Measurements from ENCODE around the gene TFRC. TPM values are rescaled to one million over a fixed set of nuclear protein-coding genes. Genes with fewer than 3 reads are reported as not detected.

TFRC gene
- total RNA-seq, 1 donor from 2014 or later, result 140 TPM

DNA sequence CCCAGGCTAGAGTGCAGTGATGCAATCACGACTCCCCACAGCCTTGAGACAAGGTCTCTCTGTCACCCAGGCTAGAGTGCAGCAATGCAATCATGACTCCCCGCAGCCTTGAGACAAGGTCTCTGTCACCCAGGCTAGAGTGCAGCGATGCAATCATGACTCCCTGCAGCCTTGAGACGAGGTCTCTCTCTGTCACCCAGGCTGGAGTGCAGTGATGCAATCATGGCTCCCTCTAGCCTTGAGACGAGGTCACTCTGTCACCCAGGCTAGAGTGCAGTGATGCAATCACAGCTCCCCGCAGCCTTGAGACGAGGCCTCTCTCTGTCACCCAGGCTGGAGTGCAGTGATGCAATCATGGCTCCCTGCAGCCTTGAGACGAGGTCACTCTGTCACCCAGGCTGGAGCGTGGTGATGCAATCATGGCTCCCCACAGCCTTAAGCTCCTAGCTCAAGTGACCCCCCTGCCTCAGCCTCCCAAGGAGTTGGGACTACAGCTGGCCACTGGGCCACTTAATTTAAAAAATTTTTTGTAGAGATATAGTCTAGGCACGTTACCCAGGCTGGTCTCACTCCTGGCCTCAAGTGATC is 26.1 kb downstream of the TFRC start:
- Mint-ChIP-seq H3K27ac (no peak overlapping the region), H3K27me3 (no peaks in the 10 kb centered on the region), H3K4me1 (ENCODE audit: unreplicated experiment) (no peaks in the 10 kb centered on the region), H3K9me3 (no peaks in the 10 kb centered on the region), H3K4me3 (no peak overlapping the region), H3K36me3 (peaks cover 42% of the 10 kb centered on the region)
- DNase-seq (ENCODE audit: extremely low spot score, unreplicated experiment), result no peak
- TF ChIP-seq, protein P1, sequence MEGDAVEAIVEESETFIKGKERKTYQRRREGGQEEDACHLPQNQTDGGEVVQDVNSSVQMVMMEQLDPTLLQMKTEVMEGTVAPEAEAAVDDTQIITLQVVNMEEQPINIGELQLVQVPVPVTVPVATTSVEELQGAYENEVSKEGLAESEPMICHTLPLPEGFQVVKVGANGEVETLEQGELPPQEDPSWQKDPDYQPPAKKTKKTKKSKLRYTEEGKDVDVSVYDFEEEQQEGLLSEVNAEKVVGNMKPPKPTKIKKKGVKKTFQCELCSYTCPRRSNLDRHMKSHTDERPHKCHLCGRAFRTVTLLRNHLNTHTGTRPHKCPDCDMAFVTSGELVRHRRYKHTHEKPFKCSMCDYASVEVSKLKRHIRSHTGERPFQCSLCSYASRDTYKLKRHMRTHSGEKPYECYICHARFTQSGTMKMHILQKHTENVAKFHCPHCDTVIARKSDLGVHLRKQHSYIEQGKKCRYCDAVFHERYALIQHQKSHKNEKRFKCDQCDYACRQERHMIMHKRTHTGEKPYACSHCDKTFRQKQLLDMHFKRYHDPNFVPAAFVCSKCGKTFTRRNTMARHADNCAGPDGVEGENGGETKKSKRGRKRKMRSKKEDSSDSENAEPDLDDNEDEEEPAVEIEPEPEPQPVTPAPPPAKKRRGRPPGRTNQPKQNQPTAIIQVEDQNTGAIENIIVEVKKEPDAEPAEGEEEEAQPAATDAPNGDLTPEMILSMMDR (conservative IDR thresholded peaks at IDR 0.05), result no peak

DNA sequence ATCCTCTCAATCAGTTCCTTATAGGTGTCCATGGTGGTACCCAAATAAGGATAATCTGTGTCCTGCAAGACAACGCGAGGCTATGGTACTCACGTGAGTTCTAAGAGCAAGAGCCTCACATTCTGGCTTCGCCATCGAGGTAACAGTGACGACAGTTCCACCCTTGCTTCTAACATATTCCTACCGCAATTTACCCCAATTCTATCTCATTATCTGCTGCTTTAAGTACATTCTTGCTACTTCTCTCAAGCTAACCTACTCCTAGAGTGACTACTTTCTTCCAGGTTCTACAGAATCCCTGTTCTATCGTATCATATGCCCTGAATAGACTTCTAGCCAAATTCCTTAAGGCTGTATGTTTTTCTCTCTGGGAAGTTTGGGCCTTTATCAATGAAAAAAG is 26.6 kb downstream of the TFRC start:
- Mint-ChIP-seq H3K27me3 (no peaks in the 10 kb centered on the region), H3K4me3 (no peak overlapping the region), H3K9me3 (no peaks in the 10 kb centered on the region), H3K4me1 (ENCODE audit: unreplicated experiment) (no peaks in the 10 kb centered on the region), H3K36me3 (peaks cover 40% of the 10 kb centered on the region), H3K27ac (no peak overlapping the region)
- TF ChIP-seq, protein P1 (conservative IDR thresholded peaks at IDR 0.05), result no peak
- DNase-seq (ENCODE audit: extremely low spot score, unreplicated experiment), result no peak

DNA sequence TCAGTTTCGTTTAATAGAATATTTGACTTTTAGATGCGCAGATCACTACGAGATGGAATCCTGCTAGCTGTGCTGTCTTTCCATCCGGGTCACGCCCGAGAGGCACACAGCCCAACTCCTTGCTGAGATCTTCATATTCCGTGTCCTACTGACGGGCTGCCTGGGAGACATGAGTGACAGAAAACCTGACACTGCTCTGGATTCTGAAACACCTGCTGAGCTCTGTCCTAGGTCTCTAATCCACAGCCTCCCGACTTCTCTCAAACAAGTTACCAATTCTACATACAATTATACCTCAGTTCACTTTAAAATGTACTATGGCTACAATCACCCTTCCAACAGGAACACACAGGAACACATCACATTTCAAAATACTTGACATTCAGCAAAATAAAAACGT is 27.2 kb downstream of the TFRC start:
- DNase-seq (ENCODE audit: extremely low spot score, unreplicated experiment), result no peak
- no peak overlapping the region for H3K27ac Mint-ChIP-seq
- H3K4me1 Mint-ChIP-seq (ENCODE audit: unreplicated experiment), result peaks cover 3% of the 10 kb centered on the region
- no peaks in the 10 kb centered on the region for H3K9me3 Mint-ChIP-seq
- no peak overlapping the region for H3K4me3 Mint-ChIP-seq
- no peaks in the 10 kb centered on the region for H3K27me3 Mint-ChIP-seq
- H3K36me3 Mint-ChIP-seq, result peaks cover 39% of the 10 kb centered on the region
- TF ChIP-seq, protein P1 (conservative IDR thresholded peaks at IDR 0.05), result no peak

DNA sequence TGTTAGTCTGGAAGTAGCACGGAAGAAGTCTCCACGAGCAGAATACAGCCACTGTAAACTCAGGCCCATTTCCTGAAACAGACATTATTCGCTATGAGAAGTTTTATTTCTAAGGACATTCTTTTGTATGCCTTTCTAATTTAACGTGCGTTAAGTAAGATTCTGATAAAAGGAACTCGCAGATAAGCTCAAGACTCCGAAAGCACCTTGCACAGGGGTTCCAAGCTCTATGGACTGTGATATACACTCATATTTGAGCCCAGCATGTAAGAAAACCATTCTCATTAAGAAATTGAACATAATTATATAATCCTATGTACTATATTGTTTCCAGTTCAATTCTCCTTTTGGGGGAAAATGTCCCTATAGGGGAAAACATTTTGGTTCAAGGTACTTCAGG is 28.4 kb downstream of the TFRC start:
- Mint-ChIP-seq H3K36me3 (peaks cover 40% of the 10 kb centered on the region), H3K4me3 (no peak overlapping the region), H3K4me1 (ENCODE audit: unreplicated experiment) (peaks cover 7% of the 10 kb centered on the region), H3K27ac (no peak overlapping the region), H3K27me3 (no peaks in the 10 kb centered on the region), H3K9me3 (no peaks in the 10 kb centered on the region)
- no peak for DNase-seq (ENCODE audit: extremely low spot score, unreplicated experiment)
- TF ChIP-seq, protein P1 (conservative IDR thresholded peaks at IDR 0.05), result no peak

DNA sequence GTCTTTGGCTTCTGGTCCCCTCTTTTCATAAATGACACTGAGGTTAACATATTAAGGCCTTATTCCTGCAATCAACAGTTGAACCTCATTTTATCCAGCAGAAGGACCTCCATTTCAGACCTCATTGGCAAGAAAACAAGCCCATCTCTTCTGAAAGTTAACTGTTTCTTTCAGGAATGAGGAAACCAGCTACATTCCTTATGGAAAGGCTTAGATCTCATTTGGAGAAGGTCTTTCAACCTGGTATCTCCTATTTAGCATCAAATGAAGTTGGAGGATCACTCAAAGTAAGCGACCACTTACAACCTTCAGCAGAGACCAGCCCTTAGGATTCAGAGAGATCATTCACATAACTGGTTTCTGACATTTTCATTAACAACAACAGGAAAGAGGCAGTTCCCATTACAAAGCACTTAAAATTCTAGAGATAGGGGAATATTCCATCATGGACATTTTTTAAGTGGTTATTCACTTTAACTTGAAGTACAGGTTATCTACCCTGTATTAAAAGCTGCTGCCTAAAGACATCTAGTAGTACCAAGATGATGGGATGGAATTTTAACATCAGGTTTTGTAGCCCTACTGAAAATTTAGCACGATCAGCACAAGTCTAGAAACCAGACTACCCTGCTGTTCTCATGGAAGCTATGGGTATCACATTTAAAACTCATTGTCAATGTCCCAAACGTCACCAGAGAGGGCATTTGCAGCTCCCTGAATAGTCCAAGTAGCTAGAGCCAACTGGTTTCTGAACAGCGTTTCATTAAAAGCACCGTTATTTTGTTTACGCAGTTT is 30.4 kb downstream of the TFRC start:
- peaks cover 7% of the 10 kb centered on the region for H3K4me1 Mint-ChIP-seq (ENCODE audit: unreplicated experiment)
- H3K27me3 Mint-ChIP-seq, result no peaks in the 10 kb centered on the region
- no peak overlapping the region for H3K27ac Mint-ChIP-seq
- no peaks in the 10 kb centered on the region for H3K9me3 Mint-ChIP-seq
- peaks cover 35% of the 10 kb centered on the region for H3K36me3 Mint-ChIP-seq
- TF ChIP-seq, protein P1 (conservative IDR thresholded peaks at IDR 0.05), result no peak
- H3K4me3 Mint-ChIP-seq, result no peak overlapping the region
- no peak for DNase-seq (ENCODE audit: extremely low spot score, unreplicated experiment)
